Spleen (tissue), 11 donors: ENCODE measurements around the gene TBC1D22A. TPM values are rescaled to one million over a fixed set of nuclear protein-coding genes. Genes with fewer than 3 reads are reported as not detected.

Experiments used
- DNase-seq: peaks from one replicate; pipeline ENCODE4 v3.0.0-alpha.2; 2020
- H3K27ac ChIP-seq, 8 donors: fragments of 200-600 bp; sonication (generic) in 7 of 8; 1 replicate in 4 of 8; 2 replicates in 4 of 8; pipeline versions ENCODE4 v1.5.0 to v1.8.0; 2016 to 2021; ENCODE audit warnings: inconsistent platforms in 4 of 8, mild to moderate bottlenecking in 4 of 8, moderate library complexity in 1 of 8
- H3K27me3 ChIP-seq, 7 donors: fragments of 200-600 bp; sonication (generic) in 6 of 7; replicated peaks in 1 of 7; 1 replicate in 4 of 7; 2 replicates in 3 of 7; pipeline versions ENCODE4 v1.5.0 to v1.8.0; 2016 to 2021; ENCODE audit warnings: inconsistent platforms in 3 of 7, mild to moderate bottlenecking in 1 of 7
- H3K36me3 ChIP-seq, 6 donors: fragments of 200-600 bp; sonication (generic) in 5 of 6; 1 replicate in 4 of 6; 2 replicates in 2 of 6; pipeline versions ENCODE4 v1.5.0 to v1.8.0; 2016 to 2021; ENCODE audit warnings: inconsistent platforms in 2 of 6
- H3K4me1 ChIP-seq, 6 donors: fragments of 200-600 bp; sonication (generic) in 5 of 6; 1 replicate in 3 of 6; 2 replicates in 3 of 6; pipeline versions ENCODE4 v1.5.0 to v1.8.0; 2016 to 2021; ENCODE audit warnings: inconsistent platforms in 3 of 6
- H3K4me3 ChIP-seq, 8 donors: fragments of 200-600 bp; sonication (generic) in 7 of 8; 1 replicate in 4 of 8; 2 replicates in 4 of 8; pipeline versions ENCODE4 v1.5.0 to v1.8.0; 2016 to 2021; ENCODE audit warnings: inconsistent platforms in 4 of 8, mild to moderate bottlenecking in 4 of 8, moderate library complexity in 2 of 8
- H3K9me3 ChIP-seq, 8 donors: fragments of 200-600 bp; sonication (generic) in 7 of 8; 1 replicate in 4 of 8; 2 replicates in 4 of 8; pipeline versions ENCODE4 v1.5.0 to v1.8.0; 2016 to 2021; ENCODE audit warnings: inconsistent platforms in 4 of 8
- POLR2A ChIP-seq, 3 donors: fragments of 450-650 bp; IDR thresholded peaks; one replicate each; pipeline ENCODE4 v1.5.1; 2017; ENCODE audit warnings: antibody characterized with exemption in 3 of 3, mild to moderate bottlenecking in 1 of 3
- POLR2AphosphoS5 ChIP-seq, 3 donors: sonication (generic); formaldehyde crosslinking; IDR thresholded peaks; one replicate each; pipeline ENCODE4 v1.5.1; 2017; ENCODE audit warnings: antibody characterized with exemption in 3 of 3
- WGBS, 5 donors: extraction: QIAGEN DNeasy Blood & Tissue Kit in 3 of 5; methylation state at CpG; one replicate each; pipeline versions ENCODE4 v1.1.5 to v1.1.7; 2013 to 2018; 5-methylcytosine and 5-hydroxymethylcytosine counted together
- intact Hi-C: fragments of 100-400 bp; cut with DNase I; formaldehyde crosslinking; loops from one replicate; pipeline ENCODE4 v1.15.0; 2023; ENCODE audit warnings: low total_unique reads
- polyA plus RNA-seq, 3 donors: library from polyadenylated mRNA; stranded (reverse); fragments of 200-250 nt; gene quantifications; one replicate each; pipeline ENCODE4 v1.2.1, GENCODE V29; 2013
- total RNA-seq, 7 donors: library from RNA; depleted of rRNA in 3 of 7; stranded (reverse); fragments of >200 nt in 3 of 7; fragmentation: NEBNext Ultra II Directional in 4 of 7; extraction: Animal tissue kit (Norgen Biotek cat#: 25700) in 4 of 7; gene quantifications; one replicate each; pipeline versions ENCODE4 v1.1.0 to v1.2.1, GENCODE V29; 2016 to 2021
- TF ChIP-seq, protein P1 (sequence below), 11 experiments: fragments of 200-600 bp in 7 of 11; fragments of 450-650 bp in 4 of 11; sonication (generic) in 4 of 11; IDR thresholded peaks in 8 of 11; conservative IDR thresholded peaks in 3 of 11; 1 replicate in 7 of 11; 2 replicates in 4 of 11; pipeline versions ENCODE4 v1.4.0 to v1.8.0; 2016 to 2021; ENCODE audit warnings: antibody characterized with exemption in 11 of 11, inconsistent platforms in 4 of 11, mild to moderate bottlenecking in 1 of 11
- donor health status: healthy with polysubstance abuse.
- donor health status: DM: no; HTN: no; CAD: no; lungs with moderate emphysema.
- donor health status: DM: no; HTN: no; CAD: no.
- donor health status: Bipolar disorder and iron deficiency.
- donor health status: healthy.
- donor health status: DM: no; HTN: no; CAD: no.
- donor health status: DM: yes; HTN: yes; CAD: no.

Gene TBC1D22A
- total and polyA plus RNA-seq, 10 donors = 17.2 to 66.9 (median 49.6) TPM

DNA sequence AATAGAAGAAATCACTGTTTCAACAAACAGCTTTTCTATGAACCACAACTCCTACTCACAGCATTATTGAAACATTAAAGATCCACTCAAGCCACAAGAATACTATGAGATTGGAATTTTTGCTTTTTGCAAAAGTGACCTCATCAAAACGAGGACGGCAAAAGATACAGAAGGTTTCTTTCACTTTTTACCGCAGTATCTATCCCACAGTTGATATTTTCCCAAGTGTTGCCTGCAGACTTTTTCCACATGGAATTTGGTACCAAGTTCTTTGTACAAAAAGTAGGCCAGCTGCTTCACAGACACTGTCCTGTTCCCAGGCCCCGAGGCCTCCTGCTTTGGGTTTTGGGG is 204.0 kb downstream of the TBC1D22A start:
- Histone ChIP-seq H3K27ac (no peak overlapping the region), H3K9me3 (no peaks in the 10 kb centered on the region), H3K27me3 (no peaks in the 10 kb centered on the region), H3K36me3 (peaks cover 0 to 31% (median 0%) of the 10 kb centered on the region in 6 donors), H3K4me3 (no peak overlapping the region), H3K4me1 (peaks cover 0 to 42% (median 29%) of the 10 kb centered on the region in 6 donors)
- TF ChIP-seq, protein P1, sequence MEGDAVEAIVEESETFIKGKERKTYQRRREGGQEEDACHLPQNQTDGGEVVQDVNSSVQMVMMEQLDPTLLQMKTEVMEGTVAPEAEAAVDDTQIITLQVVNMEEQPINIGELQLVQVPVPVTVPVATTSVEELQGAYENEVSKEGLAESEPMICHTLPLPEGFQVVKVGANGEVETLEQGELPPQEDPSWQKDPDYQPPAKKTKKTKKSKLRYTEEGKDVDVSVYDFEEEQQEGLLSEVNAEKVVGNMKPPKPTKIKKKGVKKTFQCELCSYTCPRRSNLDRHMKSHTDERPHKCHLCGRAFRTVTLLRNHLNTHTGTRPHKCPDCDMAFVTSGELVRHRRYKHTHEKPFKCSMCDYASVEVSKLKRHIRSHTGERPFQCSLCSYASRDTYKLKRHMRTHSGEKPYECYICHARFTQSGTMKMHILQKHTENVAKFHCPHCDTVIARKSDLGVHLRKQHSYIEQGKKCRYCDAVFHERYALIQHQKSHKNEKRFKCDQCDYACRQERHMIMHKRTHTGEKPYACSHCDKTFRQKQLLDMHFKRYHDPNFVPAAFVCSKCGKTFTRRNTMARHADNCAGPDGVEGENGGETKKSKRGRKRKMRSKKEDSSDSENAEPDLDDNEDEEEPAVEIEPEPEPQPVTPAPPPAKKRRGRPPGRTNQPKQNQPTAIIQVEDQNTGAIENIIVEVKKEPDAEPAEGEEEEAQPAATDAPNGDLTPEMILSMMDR (IDR thresholded peaks at IDR 0.05 in 8 of 11, conservative IDR thresholded peaks at IDR 0.05 in 3 of 11) = no peak
- TF ChIP-seq POLR2A (IDR thresholded peaks at IDR 0.05) (no peak), POLR2AphosphoS5 (IDR thresholded peaks at IDR 0.05) (no peak)
- 87 to 92% (median 91%) methylated on average over 4 of the region's 4 CpGs for WGBS, 5 donors
- intact Hi-C loops = no loop called here
- DNase-seq = no peak

DNA sequence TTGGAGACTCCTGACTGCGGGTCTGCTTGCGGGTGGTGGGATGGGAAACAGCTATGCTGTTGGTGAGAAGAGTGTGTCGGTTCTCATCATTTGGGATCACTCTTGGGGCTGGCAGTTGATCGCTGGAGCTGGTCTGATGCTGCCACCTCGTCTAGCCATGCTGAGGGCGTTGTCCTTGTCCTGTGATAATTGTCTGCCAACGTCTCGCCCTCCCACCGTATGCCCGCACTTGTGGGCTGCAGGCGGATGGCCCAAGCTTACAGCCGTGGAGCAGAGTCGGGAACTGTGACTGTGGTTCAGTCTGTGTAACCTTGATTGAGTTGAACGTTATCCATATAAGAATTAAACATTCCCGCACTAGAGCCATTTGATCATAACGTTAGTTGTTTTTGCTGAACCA is 204.4 kb downstream of the TBC1D22A start:
- no peak for DNase-seq
- H3K36me3 ChIP-seq = peaks cover 0 to 27% (median 0%) of the 10 kb centered on the region in 6 donors
- H3K4me1 ChIP-seq = peaks cover 0 to 44% (median 32%) of the 10 kb centered on the region in 6 donors
- no peaks in the 10 kb centered on the region for H3K27me3 ChIP-seq
- WGBS, 5 donors = 86 to 96% (median 95%) methylated on average over 16 of the region's 16 CpGs
- intact Hi-C loops = no loop called here
- H3K27ac ChIP-seq = no peak overlapping the region
- TF ChIP-seq, protein P1 (IDR thresholded peaks at IDR 0.05 in 8 of 11, conservative IDR thresholded peaks at IDR 0.05 in 3 of 11) = no peak
- no peak for TF ChIP-seq POLR2AphosphoS5 (IDR thresholded peaks at IDR 0.05)
- TF ChIP-seq POLR2A (IDR thresholded peaks at IDR 0.05) = no peak
- no peaks in the 10 kb centered on the region for H3K9me3 ChIP-seq
- H3K4me3 ChIP-seq = no peak overlapping the region

DNA sequence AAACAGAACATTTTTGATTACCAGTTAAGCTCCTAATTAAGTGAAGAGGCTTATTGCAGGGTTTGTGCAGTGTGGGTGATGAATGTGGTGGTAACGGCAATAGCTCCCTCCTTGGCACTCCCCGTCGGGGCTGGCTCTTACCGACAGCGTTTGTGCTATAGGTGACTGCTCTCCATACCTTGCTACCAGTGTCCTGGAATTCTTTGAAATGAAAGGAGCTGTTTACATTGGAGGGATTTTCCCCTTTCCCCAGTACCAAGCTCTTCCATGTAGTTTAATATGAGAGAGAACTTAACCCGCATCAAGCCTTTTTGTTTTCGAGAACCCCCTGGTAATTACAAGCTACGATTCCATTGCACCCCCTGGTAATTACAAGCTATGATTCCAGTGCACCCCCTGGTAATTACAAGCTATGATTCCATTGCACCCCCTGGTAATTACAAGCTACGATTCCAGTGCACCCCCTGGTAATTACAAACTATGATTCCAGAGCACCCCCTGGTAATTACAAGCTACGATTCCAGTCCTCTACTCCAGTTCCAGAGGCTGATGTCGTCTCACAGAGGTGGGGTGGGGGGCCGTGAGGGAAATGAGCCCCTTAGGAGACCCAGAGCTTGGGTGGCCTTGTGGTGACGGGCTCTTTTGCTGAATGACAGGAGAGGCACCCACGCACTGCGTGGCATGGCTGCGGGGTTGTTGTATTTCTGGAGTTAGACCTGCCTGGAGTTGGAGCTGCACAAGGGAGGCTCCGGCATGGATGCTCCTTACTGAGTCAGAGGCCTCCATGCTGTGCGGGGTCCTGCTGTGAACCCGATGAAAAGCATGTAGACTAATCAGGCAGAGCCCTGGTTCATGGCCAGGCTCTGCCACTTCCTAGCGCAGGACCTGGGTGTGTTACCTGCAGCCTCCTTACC is 205.3 kb downstream of the TBC1D22A start:
- TF ChIP-seq POLR2A (IDR thresholded peaks at IDR 0.05) (no peak), POLR2AphosphoS5 (IDR thresholded peaks at IDR 0.05) (no peak)
- TF ChIP-seq, protein P1 (IDR thresholded peaks at IDR 0.05 in 8 of 11, conservative IDR thresholded peaks at IDR 0.05 in 3 of 11) = no peak
- WGBS, 5 donors = 96 to 98% (median 98%) methylated on average over 17 to 20 of the region's 20 CpGs
- H3K36me3 ChIP-seq = peaks cover 0 to 28% (median 1%) of the 10 kb centered on the region in 6 donors
- H3K4me3 ChIP-seq = no peak overlapping the region
- no peaks in the 10 kb centered on the region for H3K9me3 ChIP-seq
- H3K4me1 ChIP-seq = peaks cover 0 to 48% (median 36%) of the 10 kb centered on the region in 6 donors
- DNase-seq = no peak
- intact Hi-C loops = no loop called here
- H3K27me3 ChIP-seq = no peaks in the 10 kb centered on the region
- H3K27ac ChIP-seq = no peak overlapping the region

DNA sequence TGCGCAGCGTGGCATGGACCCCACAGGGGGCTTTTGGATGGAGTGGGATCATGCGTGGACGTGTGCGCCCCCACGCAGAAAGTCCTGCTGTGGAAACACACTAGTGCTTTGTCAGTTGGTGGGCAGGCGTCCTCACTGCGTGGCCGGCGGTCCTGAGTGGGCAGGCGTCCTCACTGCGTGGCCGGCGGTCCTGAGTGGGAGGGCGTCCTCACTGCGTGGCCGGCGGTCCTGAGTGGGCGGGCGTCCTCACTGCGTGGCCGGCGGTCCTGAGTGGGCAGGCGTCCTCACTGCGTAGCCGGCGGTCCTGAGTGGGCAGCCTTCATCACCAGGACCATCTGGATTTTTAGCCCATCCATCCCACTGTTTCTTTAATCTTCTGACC is 205.9 kb downstream of the TBC1D22A start:
- H3K4me3 ChIP-seq = no peak overlapping the region
- no peak overlapping the region for H3K27ac ChIP-seq
- H3K36me3 ChIP-seq = peaks cover 0 to 34% (median 4%) of the 10 kb centered on the region in 6 donors
- WGBS, 5 donors = 97 to 98% (median 98%) methylated on average over 25 to 27 of the region's 27 CpGs
- no peak for DNase-seq
- TF ChIP-seq, protein P1 (IDR thresholded peaks at IDR 0.05 in 8 of 11, conservative IDR thresholded peaks at IDR 0.05 in 3 of 11) = no peak
- TF ChIP-seq POLR2AphosphoS5 (IDR thresholded peaks at IDR 0.05) = no peak
- no peak for TF ChIP-seq POLR2A (IDR thresholded peaks at IDR 0.05)
- H3K4me1 ChIP-seq = peaks cover 0 to 48% (median 38%) of the 10 kb centered on the region in 6 donors
- intact Hi-C loops = no loop called here
- no peaks in the 10 kb centered on the region for H3K27me3 ChIP-seq
- H3K9me3 ChIP-seq = no peaks in the 10 kb centered on the region
